Transverse colon (tissue), 4 donors: Measurements from ENCODE around the gene RNF150. TPM values are rescaled to one million over a fixed set of nuclear protein-coding genes. Genes with fewer than 3 reads are reported as not detected.

Source experiments
- DNase-seq: peaks from one replicate; pipeline ENCODE4 v3.0.0-alpha.2; 2019
- H3K27ac ChIP-seq, 4 donors: fragments of 200-600 bp; sonication (generic); 2 replicates each; pipeline ENCODE4 v1.5.1; 2016 to 2018; ENCODE audit warnings: inconsistent platforms in 4 of 4
- H3K27me3 ChIP-seq: fragments of 200-600 bp; sonication (generic); 2 replicates; pipeline ENCODE4 v1.5.1; 2017; ENCODE audit warnings: inconsistent platforms
- H3K36me3 ChIP-seq, 4 donors: fragments of 200-600 bp; sonication (generic); 2 replicates each; pipeline ENCODE4 v1.5.1; 2017 to 2019; ENCODE audit warnings: inconsistent platforms in 4 of 4
- H3K4me1 ChIP-seq, 4 donors: fragments of 200-600 bp; sonication (generic); 2 replicates each; pipeline ENCODE4 v1.5.1; 2017 to 2020; ENCODE audit warnings: inconsistent platforms in 4 of 4
- H3K4me3 ChIP-seq, 4 donors: fragments of 200-600 bp; sonication (generic); 1 replicate in 1 of 4; 2 replicates in 3 of 4; pipeline versions ENCODE4 v1.5.1 to v1.6.1; 2017 to 2019; ENCODE audit warnings: inconsistent platforms in 4 of 4
- H3K9me3 ChIP-seq, 2 donors: fragments of 200-600 bp; sonication (generic); 2 replicates each; pipeline ENCODE4 v1.5.1; 2017 to 2019; ENCODE audit warnings: inconsistent platforms in 2 of 2
- EP300 ChIP-seq: sonication (generic); formaldehyde crosslinking; IDR thresholded peaks from one replicate; pipeline ENCODE4 v1.6.1; 2017; ENCODE audit warnings: antibody characterized with exemption, low read depth
- POLR2A ChIP-seq: fragments of 450-650 bp; IDR thresholded peaks from one replicate; pipeline ENCODE4 v1.6.1; 2016; ENCODE audit warnings: antibody characterized with exemption, mild to moderate bottlenecking, moderate library complexity
- POLR2AphosphoS5 ChIP-seq, 3 donors: sonication (generic); formaldehyde crosslinking; IDR thresholded peaks; one replicate each; pipeline ENCODE4 v1.6.1; 2016; ENCODE audit warnings: antibody characterized with exemption in 3 of 3
- WGBS, 2 donors: methylation state at CpG; one replicate each; pipeline ENCODE4 v1.1.5; 2018; ENCODE audit warnings: low coverage in 1 of 2; 5-methylcytosine and 5-hydroxymethylcytosine counted together
- in situ Hi-C, 4 donors: fragments of 200-750 bp; cut with MboI; loops; one replicate each; pipeline versions ENCODE4 v1.15.0 to v1.15.1; 2017; ENCODE audit warnings: low sequenced_read_pairs in 3 of 4, low pct_ligation_motif_present in 1 of 4, low pct_unique_long_range_greater_than_20kb in 1 of 4
- intact Hi-C: fragments of 100-400 bp; cut with DNase I; formaldehyde crosslinking; loops from one replicate; pipeline ENCODE4 v1.15.1; 2023; ENCODE audit warnings: low total_unique reads
- total RNA-seq, 4 donors: library from RNA; depleted of rRNA; stranded (reverse); fragments of >200 nt; gene quantifications; one replicate each; pipeline ENCODE4 v1.1.0, GENCODE V29; 2016
- TF ChIP-seq, protein P1 (sequence below), 5 experiments: fragments of 200-600 bp in 3 of 5; fragments of 450-650 bp in 2 of 5; sonication (generic) in 3 of 5; IDR thresholded peaks; 1 replicate in 2 of 5; 2 replicates in 3 of 5; pipeline ENCODE4 v1.5.1; 2016 to 2017; ENCODE audit warnings: antibody characterized with exemption in 5 of 5, inconsistent platforms in 3 of 5, mild to moderate bottlenecking in 2 of 5, moderate library complexity in 1 of 5

RNF150 gene
- total RNA-seq, 4 donors from 2014 or later = 2.8 to 15.3 (median 7.9) TPM

DNA sequence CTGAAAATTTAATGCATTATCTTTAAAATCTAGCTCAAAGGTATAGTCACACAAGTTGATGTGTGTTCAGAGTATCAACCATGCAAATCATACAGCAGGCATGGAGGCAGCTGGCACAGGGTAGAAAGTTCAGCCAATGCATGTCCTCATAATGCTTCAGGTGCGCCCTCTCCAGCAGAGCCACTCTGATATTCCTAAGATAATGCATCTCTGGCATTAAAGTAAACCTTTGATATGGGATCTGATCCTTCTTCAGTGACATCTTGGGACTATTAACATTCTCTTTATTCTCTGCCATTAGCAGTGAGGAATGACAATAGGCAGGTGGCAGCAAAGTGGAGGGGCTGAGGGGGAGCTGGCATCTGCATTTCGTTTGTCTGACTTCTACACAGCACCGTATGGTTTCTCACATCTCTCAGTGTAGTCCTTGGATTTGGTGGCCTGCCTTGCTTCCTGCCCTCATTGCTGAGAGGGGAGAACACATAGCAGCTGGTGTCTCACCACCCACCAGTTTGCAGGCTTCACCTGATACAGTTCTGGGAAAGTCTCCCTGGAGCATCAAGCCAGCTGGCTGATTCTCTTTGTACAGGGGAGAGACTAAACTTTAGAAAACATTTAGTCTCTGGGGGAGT is 208.4 kb downstream of the RNF150 start:
- Histone ChIP-seq H3K4me1 (no peaks in the 10 kb centered on the region), H3K36me3 (no peaks in the 10 kb centered on the region), H3K27ac (no peak overlapping the region), H3K27me3 (no peaks in the 10 kb centered on the region), H3K9me3 (no peaks in the 10 kb centered on the region), H3K4me3 (no peak overlapping the region)
- WGBS, 2 donors = 45 to 47% methylated on average over 3 of the region's 3 CpGs
- intact Hi-C loops (no loop called here), in situ Hi-C loops (no loop called here)
- no peak for DNase-seq
- TF ChIP-seq POLR2AphosphoS5 (IDR thresholded peaks at IDR 0.05) = no peak
- TF ChIP-seq POLR2A = no peak
- TF ChIP-seq, protein P1, sequence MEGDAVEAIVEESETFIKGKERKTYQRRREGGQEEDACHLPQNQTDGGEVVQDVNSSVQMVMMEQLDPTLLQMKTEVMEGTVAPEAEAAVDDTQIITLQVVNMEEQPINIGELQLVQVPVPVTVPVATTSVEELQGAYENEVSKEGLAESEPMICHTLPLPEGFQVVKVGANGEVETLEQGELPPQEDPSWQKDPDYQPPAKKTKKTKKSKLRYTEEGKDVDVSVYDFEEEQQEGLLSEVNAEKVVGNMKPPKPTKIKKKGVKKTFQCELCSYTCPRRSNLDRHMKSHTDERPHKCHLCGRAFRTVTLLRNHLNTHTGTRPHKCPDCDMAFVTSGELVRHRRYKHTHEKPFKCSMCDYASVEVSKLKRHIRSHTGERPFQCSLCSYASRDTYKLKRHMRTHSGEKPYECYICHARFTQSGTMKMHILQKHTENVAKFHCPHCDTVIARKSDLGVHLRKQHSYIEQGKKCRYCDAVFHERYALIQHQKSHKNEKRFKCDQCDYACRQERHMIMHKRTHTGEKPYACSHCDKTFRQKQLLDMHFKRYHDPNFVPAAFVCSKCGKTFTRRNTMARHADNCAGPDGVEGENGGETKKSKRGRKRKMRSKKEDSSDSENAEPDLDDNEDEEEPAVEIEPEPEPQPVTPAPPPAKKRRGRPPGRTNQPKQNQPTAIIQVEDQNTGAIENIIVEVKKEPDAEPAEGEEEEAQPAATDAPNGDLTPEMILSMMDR (IDR thresholded peaks at IDR 0.05) = no peak
- TF ChIP-seq EP300 = no peak

DNA sequence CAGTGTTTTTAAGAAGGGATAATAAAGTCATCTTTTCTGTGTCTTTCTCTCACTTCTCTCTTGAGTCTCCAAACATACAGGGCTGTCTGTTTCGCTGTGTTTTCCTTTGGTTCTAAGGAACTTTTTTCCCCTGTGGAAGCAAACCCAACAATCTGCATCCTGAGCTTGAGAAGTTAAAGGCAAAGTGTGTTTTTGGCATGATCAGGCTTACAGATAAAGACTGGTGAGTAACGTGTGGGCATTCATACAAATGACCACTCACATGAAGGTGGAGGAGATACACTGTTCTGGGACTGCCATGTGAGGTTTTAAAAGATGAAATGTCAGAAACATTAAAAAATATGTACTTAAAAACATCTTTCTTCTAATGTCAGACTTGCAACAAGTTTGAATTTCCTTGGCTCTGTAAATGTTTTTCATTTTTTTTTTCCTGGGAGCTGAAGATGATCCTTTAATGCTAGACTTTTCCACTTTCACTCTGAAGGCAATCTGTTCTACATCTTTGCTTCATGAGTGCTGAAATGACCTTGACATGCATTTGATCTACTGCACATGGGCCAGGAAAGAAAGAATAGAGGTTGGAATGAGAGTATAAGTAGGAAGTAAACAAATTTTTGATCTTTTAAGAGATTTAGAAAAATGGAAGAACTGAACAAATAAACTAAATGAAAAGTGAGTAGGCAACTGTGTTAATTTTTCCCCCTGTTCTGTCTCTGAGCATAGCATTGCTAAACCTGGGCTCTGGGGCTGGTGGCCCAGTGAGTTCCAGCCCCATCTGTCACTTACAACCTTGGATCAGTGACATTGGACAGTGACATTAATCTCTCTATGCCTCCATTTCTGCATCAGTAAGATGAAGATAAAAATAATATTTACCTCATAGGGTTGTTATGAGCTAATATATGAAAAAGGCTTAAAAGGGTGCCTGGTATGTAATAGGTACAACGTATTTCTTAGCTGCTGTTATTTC is 226.0 kb downstream of the RNF150 start:
- Histone ChIP-seq H3K4me3 (no peak overlapping the region), H3K9me3 (no peaks in the 10 kb centered on the region), H3K4me1 (no peaks in the 10 kb centered on the region), H3K27ac (no peak overlapping the region), H3K36me3 (no peaks in the 10 kb centered on the region), H3K27me3 (no peaks in the 10 kb centered on the region)
- no peak for DNase-seq
- TF ChIP-seq, protein P1 (IDR thresholded peaks at IDR 0.05) = no peak
- TF ChIP-seq EP300 (no peak), POLR2A (no peak), POLR2AphosphoS5 (IDR thresholded peaks at IDR 0.05) (no peak)
- 69 to 72% methylated on average over 3 of the region's 3 CpGs for WGBS, 2 donors
- intact Hi-C loops (no loop called here), in situ Hi-C loops (no loop called here)

DNA sequence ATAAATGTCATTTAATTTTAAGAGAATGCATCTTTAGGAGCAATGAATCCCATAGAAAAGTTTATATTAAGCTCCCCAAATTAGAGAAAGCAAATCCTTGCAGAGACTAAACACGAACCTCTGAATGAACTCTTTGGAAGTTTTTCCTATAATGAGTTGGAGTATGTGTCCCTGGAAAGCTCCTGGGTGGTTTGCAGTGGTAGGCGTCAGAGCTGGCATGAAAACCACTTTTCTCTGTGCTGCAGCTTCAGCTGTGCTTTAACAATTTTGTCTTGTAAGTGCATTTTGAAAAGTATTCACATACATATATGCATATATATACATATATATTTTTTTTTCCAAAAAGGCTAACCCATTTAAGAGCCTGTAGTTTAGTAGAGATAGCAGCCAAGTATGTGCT is 228.4 kb downstream of the RNF150 start:
- Histone ChIP-seq H3K27me3 (no peaks in the 10 kb centered on the region), H3K36me3 (no peaks in the 10 kb centered on the region), H3K4me3 (no peak overlapping the region), H3K4me1 (no peaks in the 10 kb centered on the region), H3K27ac (no peak overlapping the region), H3K9me3 (no peaks in the 10 kb centered on the region)
- intact Hi-C loops (no loop called here), in situ Hi-C loops (no loop called here)
- TF ChIP-seq, protein P1 (IDR thresholded peaks at IDR 0.05) = no peak
- no peak for TF ChIP-seq POLR2AphosphoS5 (IDR thresholded peaks at IDR 0.05)
- WGBS, 2 donors = 52% methylated on average over 2 of the region's 2 CpGs; no CpG with 5 or more reads in 1 of the 2 donors
- DNase-seq = no peak

DNA sequence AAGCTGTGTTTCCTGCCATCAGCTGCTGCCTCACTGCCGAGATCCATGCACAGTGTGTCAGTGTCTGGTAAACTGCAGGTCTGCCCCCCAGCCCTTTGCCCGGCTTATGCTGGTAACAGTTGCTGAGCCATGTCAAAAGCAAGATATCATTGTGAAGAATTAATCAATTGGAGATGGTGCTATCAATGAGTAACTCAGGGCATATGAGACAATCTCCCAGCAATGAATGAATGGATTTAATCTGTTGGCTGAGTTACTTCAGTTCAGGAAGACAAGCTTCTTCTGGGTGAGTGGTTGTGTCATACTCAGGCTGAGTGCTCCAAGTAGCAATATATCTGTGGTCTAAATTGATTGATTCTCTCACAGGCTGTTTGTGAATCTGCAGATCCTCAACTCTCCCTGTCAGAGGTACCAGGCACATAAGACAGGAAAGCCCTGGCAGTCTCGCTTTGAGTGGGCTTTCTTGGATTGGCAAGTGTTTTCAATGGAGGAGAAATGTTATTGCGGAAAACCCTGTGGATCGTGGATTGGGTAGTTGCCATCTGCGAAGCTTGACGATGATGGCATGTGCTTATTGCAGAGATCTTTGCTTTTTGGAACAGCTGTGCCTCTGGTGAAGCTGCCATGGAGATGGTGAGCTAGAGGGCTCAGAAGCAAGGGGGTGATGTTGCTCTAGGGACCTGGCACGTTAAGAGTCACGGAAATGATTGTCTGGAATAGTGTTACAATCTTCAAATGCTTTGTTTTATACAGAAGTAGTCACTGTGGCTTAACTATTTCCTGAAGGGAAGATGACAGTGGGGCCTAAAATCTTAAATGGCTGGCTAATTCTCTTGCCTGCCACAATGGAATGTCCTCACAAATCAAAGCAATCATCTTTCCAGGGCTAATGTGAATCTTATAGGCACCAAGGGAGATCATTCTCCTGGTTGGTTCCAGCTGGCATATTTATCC is 229.5 kb downstream of the RNF150 start:
- Histone ChIP-seq H3K9me3 (no peaks in the 10 kb centered on the region), H3K36me3 (no peaks in the 10 kb centered on the region), H3K4me1 (no peaks in the 10 kb centered on the region), H3K4me3 (no peak overlapping the region), H3K27ac (no peak overlapping the region), H3K27me3 (no peaks in the 10 kb centered on the region)
- TF ChIP-seq, protein P1 (IDR thresholded peaks at IDR 0.05) = no peak
- TF ChIP-seq POLR2A = no peak
- no peak for TF ChIP-seq EP300
- no peak for TF ChIP-seq POLR2AphosphoS5 (IDR thresholded peaks at IDR 0.05)
- 65 to 73% methylated on average over 7 to 9 of the region's 9 CpGs for WGBS, 2 donors
- in situ Hi-C loops = no loop called here
- no peak for DNase-seq
- intact Hi-C loops = no loop called here
